ENCODE data around the gene SLC2A11.

Gene SLC2A11

GRCh38 chr22:23857606-23858483 is at the start of gene SLC2A11:
Gene SLC2A11 (plus strand): TSS chr22:23857875. CDS start chr22:23858000, 125 bp downstream.
- DNase-seq (ENCODE audit: low read depth): peak; percentile 88

GRCh38 chr22:23812378-23812777 is 45.3 kb upstream of the SLC2A11 start:
- DNase-seq (ENCODE audit: low read depth): no peak

- DNase-seq (ENCODE audit: low read depth): no peak
Observed at GRCh38 chr22:23815541-23816155, 42.0 kb upstream of the SLC2A11 start.

GRCh38 chr22:23816156-23816976 is 41.3 kb upstream of the SLC2A11 start:
- DNase-seq (ENCODE audit: low read depth): no peak

- no peak for DNase-seq (ENCODE audit: low read depth)
Observed at GRCh38 chr22:23817146-23817545, 40.5 kb upstream of the SLC2A11 start.

GRCh38 chr22:23818541-23818940 is 39.1 kb upstream of the SLC2A11 start:
- DNase-seq (ENCODE audit: low read depth): no peak

GRCh38 chr22:23820748-23821211 is 36.9 kb upstream of the SLC2A11 start:
- no peak for DNase-seq (ENCODE audit: low read depth)

GRCh38 chr22:23822101-23822671 is 35.5 kb upstream of the SLC2A11 start:
- no peak for DNase-seq (ENCODE audit: low read depth)

- no peak for DNase-seq (ENCODE audit: low read depth)
Observed at GRCh38 chr22:23823331-23823791, 34.3 kb upstream of the SLC2A11 start.

GRCh38 chr22:23824476-23825245 is 33.0 kb upstream of the SLC2A11 start:
- DNase-seq (ENCODE audit: low read depth): no peak

GRCh38 chr22:23825246-23825905 is 32.3 kb upstream of the SLC2A11 start:
- DNase-seq (ENCODE audit: low read depth): no peak

- DNase-seq (ENCODE audit: low read depth): no peak
Observed at GRCh38 chr22:23826510-23827350, 30.9 kb upstream of the SLC2A11 start.

- no peak for DNase-seq (ENCODE audit: low read depth)
Observed at GRCh38 chr22:23827351-23827995, 30.2 kb upstream of the SLC2A11 start.

GRCh38 chr22:23828800-23829680 is 28.6 kb upstream of the SLC2A11 start:
- no peak for DNase-seq (ENCODE audit: low read depth)

- DNase-seq (ENCODE audit: low read depth): no peak
Observed at GRCh38 chr22:23829845-23830372, 27.8 kb upstream of the SLC2A11 start.

GRCh38 chr22:23831261-23831660 is 26.4 kb upstream of the SLC2A11 start:
- no peak for DNase-seq (ENCODE audit: low read depth)

GRCh38 chr22:23831781-23832180 is 25.9 kb upstream of the SLC2A11 start:
- no peak for DNase-seq (ENCODE audit: low read depth)

Measured in HS-27A (cell line).